ENCODE data around the gene EPHB2.

Gene EPHB2

GRCh38 chr1:22896184-22896583 is 185.5 kb downstream of the EPHB2 start:
- ChIA-PET POLR2A (no interaction called here), CTCF (no interaction called here)
- TF ChIP-seq, protein P1, sequence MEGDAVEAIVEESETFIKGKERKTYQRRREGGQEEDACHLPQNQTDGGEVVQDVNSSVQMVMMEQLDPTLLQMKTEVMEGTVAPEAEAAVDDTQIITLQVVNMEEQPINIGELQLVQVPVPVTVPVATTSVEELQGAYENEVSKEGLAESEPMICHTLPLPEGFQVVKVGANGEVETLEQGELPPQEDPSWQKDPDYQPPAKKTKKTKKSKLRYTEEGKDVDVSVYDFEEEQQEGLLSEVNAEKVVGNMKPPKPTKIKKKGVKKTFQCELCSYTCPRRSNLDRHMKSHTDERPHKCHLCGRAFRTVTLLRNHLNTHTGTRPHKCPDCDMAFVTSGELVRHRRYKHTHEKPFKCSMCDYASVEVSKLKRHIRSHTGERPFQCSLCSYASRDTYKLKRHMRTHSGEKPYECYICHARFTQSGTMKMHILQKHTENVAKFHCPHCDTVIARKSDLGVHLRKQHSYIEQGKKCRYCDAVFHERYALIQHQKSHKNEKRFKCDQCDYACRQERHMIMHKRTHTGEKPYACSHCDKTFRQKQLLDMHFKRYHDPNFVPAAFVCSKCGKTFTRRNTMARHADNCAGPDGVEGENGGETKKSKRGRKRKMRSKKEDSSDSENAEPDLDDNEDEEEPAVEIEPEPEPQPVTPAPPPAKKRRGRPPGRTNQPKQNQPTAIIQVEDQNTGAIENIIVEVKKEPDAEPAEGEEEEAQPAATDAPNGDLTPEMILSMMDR (IDR thresholded peaks at IDR 0.05; ENCODE audit: control extremely low read depth, extremely low read depth, low read depth, missing control alignments), result no peak
- DNase-seq (ENCODE audit: extremely low spot score), result no peak

GRCh38 chr1:22900451-22900850 is 189.8 kb downstream of the EPHB2 start:
- CTCF ChIA-PET, result interaction anchor here (1.0 kb wide), 1 partner anchor 11 kb away, joined by 3 read pairs; no protein-coding TSS in a partner anchor
- no peak for DNase-seq (ENCODE audit: extremely low spot score)
- POLR2A ChIA-PET, result no interaction called here
- TF ChIP-seq, protein P1 (IDR thresholded peaks at IDR 0.05; ENCODE audit: control extremely low read depth, extremely low read depth, low read depth, missing control alignments), result no peak

- CTCF ChIA-PET, result no interaction called here
- POLR2A ChIA-PET, result no interaction called here
- DNase-seq (ENCODE audit: extremely low spot score), result no peak
- TF ChIP-seq, protein P1 (IDR thresholded peaks at IDR 0.05; ENCODE audit: control extremely low read depth, extremely low read depth, low read depth, missing control alignments), result no peak
Measured at GRCh38 chr1:22903113-22903512, 192.5 kb downstream of the EPHB2 start.

DNA sequence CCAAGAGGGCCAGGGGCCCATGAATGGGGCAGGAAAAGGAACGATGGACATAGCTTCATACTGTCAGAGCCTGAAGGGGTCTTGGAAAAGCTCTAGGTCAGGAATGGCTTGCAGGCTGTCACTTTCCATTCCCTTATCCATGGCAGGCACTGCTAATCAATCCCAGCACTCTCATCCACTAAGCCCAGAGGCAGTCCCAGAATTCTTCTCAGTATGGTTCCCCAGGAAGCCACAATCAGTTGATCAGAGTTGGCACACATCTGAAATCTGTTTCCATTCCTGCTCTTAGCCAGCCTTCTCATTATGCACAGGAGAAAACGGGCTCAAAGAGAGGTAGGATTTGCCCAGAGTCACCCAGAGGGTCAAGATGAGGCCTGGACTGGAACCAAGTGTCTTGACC is 196.3 kb downstream of the EPHB2 start:
- TF ChIP-seq, protein P1 (IDR thresholded peaks at IDR 0.05; ENCODE audit: control extremely low read depth, extremely low read depth, low read depth, missing control alignments), result no peak
- CTCF ChIA-PET, result interaction anchor here (1.7 kb wide), 1 partner anchor 23 kb away, joined by 3 read pairs; no protein-coding TSS in a partner anchor
- POLR2A ChIA-PET, result no interaction called here
- no peak for DNase-seq (ENCODE audit: extremely low spot score)

DNA sequence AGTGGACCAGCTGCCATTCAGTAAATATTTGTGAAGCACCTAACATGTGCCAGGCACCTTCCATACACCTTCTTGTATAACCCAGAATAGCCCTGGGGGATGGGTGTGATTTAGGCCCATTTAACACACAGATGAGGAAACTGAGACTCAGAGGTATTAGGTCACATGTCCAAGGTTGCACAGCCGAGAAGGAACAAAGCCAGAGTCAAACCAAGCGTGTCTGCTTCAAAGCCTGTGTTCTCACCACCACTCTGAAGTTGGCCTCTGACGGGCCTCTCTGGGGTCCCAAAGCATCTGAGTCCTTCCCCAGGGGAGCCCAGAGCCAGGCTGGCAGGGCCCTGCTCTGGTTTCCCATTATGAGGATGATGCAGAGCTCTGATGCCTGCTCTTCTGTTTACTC is 196.9 kb downstream of the EPHB2 start:
- ChIA-PET CTCF (interaction anchor here (1.7 kb wide), 1 partner anchor 22 kb away, joined by 3 read pairs; no protein-coding TSS in a partner anchor), POLR2A (no interaction called here)
- TF ChIP-seq, protein P1 (IDR thresholded peaks at IDR 0.05; ENCODE audit: control extremely low read depth, extremely low read depth, low read depth, missing control alignments), result no peak
- DNase-seq (ENCODE audit: extremely low spot score), result no peak

DNA sequence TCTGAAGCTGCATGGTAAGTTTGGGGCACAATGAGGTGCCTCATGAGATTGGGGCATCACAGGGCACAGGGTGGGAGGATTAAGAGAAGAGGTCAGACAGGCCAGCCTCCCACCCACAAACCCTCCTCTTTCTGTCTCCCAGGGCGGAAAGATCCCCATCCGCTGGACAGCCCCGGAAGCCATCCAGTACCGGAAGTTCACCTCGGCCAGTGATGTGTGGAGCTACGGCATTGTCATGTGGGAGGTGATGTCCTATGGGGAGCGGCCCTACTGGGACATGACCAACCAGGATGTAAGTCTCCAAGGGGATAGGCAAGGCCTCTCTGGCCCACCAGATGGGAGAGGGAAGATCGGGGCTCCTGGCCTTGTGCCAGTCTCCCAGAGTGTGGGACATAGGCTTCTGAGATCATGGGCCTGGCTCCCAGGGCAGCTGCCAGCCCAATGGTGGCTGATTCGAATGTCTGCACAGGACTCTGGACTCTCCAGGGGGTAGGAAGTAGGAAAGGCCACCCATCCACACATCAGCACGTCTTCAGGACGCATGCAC is 198.3 kb downstream of the EPHB2 start:
- POLR2A ChIA-PET, result no interaction called here
- CTCF ChIA-PET, result interaction anchor here (1.2 to 1.7 kb wide), 2 partner anchors 9 to 13 kb away, joined by 3 to 4 read pairs; no protein-coding TSS in a partner anchor
- TF ChIP-seq, protein P1 (IDR thresholded peaks at IDR 0.05; ENCODE audit: control extremely low read depth, extremely low read depth, low read depth, missing control alignments), result no peak
- DNase-seq (ENCODE audit: extremely low spot score), result no peak
